ENCODE data around the gene ST3GAL6. TPM values are rescaled to one million over a fixed set of nuclear protein-coding genes. Genes with fewer than 3 reads are reported as not detected.

ST3GAL6 gene
- total and polyA plus RNA-seq, 2 of the 13 experiments (the other 11 are each of a cell fraction or from before 2014, with no cell fraction given), result 17.5 to 23.2 TPM

- TF ChIP-seq TERF1 (CRISPR knock-in tag; IDR thresholded peaks at IDR 0.05), result no peak
- TF ChIP-seq ZNF484 (CRISPR knock-in tag; IDR thresholded peaks at IDR 0.05; ENCODE audit: borderline replicate concordance, low read depth), result no peak
- peak; percentile 7; the same call in 1 of the 2 replicates for TF ChIP-seq ZNF768 (CRISPR knock-in tag; IDR thresholded peaks at IDR 0.05)
- TF ChIP-seq BCL6 (CRISPR knock-in tag; IDR thresholded peaks at IDR 0.05), result peak; percentile 53
- TF ChIP-seq ZNF333 (CRISPR knock-in tag; IDR thresholded peaks at IDR 0.05; ENCODE audit: borderline replicate concordance), result no peak; the same call in 1 of the 2 replicates
- TF ChIP-seq MAFK (conservative IDR thresholded peaks at IDR 0.05 in 1 of 2, IDR thresholded peaks at IDR 0.05 in 1 of 2; ENCODE audit: low read length in 2 of 2), result no peak
- no peak for TF ChIP-seq FIP1L1 (IDR thresholded peaks at IDR 0.05; ENCODE audit: borderline replicate concordance, insufficient read depth, low read depth, low read length)
- TF ChIP-seq CBX2 (IDR thresholded peaks at IDR 0.05; ENCODE audit: low read depth, low read length), result no peak
- no peak for TF ChIP-seq CBX2 (CRISPR knock-in tag; IDR thresholded peaks at IDR 0.05; ENCODE audit: low read depth)
- 0 out of 2 replicates have a peak, but pooled peaks have one; percentile 19 for TF ChIP-seq ZSCAN30 (CRISPR knock-in tag; IDR thresholded peaks at IDR 0.05)
- no peak for TF ChIP-seq MED8 (CRISPR knock-in tag; IDR thresholded peaks at IDR 0.05; ENCODE audit: insufficient replicate concordance)
- no peak for TF ChIP-seq MLX (CRISPR knock-in tag; IDR thresholded peaks at IDR 0.05)
- TF ChIP-seq ZBTB4 (CRISPR knock-in tag; IDR thresholded peaks at IDR 0.05; ENCODE audit: borderline replicate concordance), result no peak
- TF ChIP-seq REPIN1 (CRISPR knock-in tag; IDR thresholded peaks at IDR 0.05; ENCODE audit: borderline replicate concordance, low read depth), result no peak
- TF ChIP-seq ZNF788 (CRISPR knock-in tag; IDR thresholded peaks at IDR 0.05; ENCODE audit: borderline replicate concordance), result no peak; the same call in 1 of the 2 replicates
- no peak for TF ChIP-seq CSRNP2 (CRISPR knock-in tag; conservative IDR thresholded peaks at IDR 0.05; ENCODE audit: low read depth)
- TF ChIP-seq NONO (IDR thresholded peaks at IDR 0.05), result no peak
- peak; percentile 56 for TF ChIP-seq NONO (CRISPR knock-in tag; conservative IDR thresholded peaks at IDR 0.05)
- peak; percentile 36; the same call in 1 of the 2 replicates for TF ChIP-seq NFKB2 (CRISPR knock-in tag; IDR thresholded peaks at IDR 0.05; ENCODE audit: borderline replicate concordance)
- no peak for TF ChIP-seq IRX3 (CRISPR knock-in tag; IDR thresholded peaks at IDR 0.05; ENCODE audit: borderline replicate concordance, low read depth)
- TF ChIP-seq THAP11 (CRISPR knock-in tag; IDR thresholded peaks at IDR 0.05), result 0 out of 2 replicates have a peak, but pooled peaks have one; percentile 24
- TF ChIP-seq FOXP1 (IDR thresholded peaks at IDR 0.05), result no peak
- peak; percentile 48; the same call in 1 of the 2 replicates for TF ChIP-seq FOXP1 (CRISPR knock-in tag; IDR thresholded peaks at IDR 0.05)
- peak; percentile 61; the same call in 1 of the 2 replicates for TF ChIP-seq FOXK2 (IDR thresholded peaks at IDR 0.05)
Observed at GRCh38 chr3:98732286-98733052, 30.7 kb upstream of the ST3GAL6 start (continued).
